Cardiac fibroblast (primary cell): ENCODE results near the gene AMFR.

Experiments
- DNase-seq, 2 donors: peaks; one replicate each; pipeline versions ENCODE4 v3.0.0 to v3.0.0-alpha.2; 2010; ENCODE audit warnings: low read depth in 2 of 2
- H3K4me3 ChIP-seq, 2 donors: replicated peaks in 1 of 2; 1 replicate in 1 of 2; 2 replicates in 1 of 2; pipeline ENCODE4 v1.5.1; 2011; ENCODE audit warnings: low read depth in 2 of 2, low read length in 2 of 2, mild to moderate bottlenecking in 2 of 2, moderate library complexity in 1 of 2
- TF ChIP-seq, protein P1 (sequence below): IDR thresholded peaks from one replicate; pipeline ENCODE4 v1.5.1; 2011; ENCODE audit warnings: low read depth, mild to moderate bottlenecking, low read length, inconsistent platforms

The AMFR gene

DNA sequence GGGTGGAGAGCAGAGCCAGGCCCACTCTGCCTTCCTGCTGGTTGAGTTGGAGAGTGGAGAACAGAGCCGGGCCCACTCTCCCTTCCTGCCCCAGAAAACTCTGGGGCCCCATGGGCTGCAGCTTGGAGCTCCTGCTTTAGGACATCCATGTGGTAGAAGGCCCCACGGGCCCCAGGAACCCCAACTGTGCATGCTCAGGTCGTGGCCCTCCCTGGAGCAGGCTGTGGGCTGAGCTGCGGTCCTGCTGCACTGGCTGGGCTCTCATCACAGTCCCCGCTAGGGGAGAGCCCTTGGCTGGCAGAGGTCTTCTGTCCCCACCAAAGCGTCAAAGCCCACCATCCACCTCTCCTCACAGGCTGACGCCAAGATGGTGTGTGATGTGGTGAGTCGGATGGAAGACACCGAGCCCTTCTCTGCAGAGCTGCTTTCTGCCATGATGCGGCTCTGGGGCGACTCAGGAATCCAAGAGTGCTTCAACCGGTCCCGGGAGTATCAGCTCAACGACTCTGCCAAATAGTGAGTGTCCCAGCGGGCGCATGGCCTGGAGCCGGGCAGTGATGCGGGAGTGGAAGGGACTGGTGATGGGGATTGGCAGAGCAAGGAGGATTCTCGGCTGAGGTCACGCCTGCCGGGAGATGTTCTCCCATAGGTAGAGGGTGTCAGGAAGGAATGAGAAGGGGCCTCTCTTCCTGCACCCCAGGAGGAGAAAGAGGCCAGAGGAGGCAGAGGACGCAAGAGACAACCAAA is 96.9 kb downstream of the AMFR start:
- H3K4me3 ChIP-seq, result no peak overlapping the region
- TF ChIP-seq, protein P1, sequence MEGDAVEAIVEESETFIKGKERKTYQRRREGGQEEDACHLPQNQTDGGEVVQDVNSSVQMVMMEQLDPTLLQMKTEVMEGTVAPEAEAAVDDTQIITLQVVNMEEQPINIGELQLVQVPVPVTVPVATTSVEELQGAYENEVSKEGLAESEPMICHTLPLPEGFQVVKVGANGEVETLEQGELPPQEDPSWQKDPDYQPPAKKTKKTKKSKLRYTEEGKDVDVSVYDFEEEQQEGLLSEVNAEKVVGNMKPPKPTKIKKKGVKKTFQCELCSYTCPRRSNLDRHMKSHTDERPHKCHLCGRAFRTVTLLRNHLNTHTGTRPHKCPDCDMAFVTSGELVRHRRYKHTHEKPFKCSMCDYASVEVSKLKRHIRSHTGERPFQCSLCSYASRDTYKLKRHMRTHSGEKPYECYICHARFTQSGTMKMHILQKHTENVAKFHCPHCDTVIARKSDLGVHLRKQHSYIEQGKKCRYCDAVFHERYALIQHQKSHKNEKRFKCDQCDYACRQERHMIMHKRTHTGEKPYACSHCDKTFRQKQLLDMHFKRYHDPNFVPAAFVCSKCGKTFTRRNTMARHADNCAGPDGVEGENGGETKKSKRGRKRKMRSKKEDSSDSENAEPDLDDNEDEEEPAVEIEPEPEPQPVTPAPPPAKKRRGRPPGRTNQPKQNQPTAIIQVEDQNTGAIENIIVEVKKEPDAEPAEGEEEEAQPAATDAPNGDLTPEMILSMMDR, result no peak
- DNase-seq, result no peak

DNA sequence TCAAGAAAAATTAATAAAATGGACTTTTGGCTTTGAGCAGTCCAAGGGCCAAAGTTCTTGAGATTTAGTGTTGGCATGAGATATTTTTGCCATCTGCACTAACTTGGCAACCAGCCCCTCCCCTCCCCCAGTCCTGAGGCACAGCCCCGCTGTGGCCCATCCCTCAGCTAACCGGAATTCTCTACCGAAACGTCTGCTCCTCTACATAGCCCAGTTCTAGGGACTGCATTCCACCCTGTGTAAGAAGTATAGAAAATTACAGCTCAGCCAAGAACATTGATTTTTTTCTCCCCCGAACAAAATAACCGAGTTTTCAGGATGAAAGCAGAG is 97.5 kb downstream of the AMFR start:
- no peak for DNase-seq
- no peak overlapping the region for H3K4me3 ChIP-seq
- TF ChIP-seq, protein P1, result no peak

DNA sequence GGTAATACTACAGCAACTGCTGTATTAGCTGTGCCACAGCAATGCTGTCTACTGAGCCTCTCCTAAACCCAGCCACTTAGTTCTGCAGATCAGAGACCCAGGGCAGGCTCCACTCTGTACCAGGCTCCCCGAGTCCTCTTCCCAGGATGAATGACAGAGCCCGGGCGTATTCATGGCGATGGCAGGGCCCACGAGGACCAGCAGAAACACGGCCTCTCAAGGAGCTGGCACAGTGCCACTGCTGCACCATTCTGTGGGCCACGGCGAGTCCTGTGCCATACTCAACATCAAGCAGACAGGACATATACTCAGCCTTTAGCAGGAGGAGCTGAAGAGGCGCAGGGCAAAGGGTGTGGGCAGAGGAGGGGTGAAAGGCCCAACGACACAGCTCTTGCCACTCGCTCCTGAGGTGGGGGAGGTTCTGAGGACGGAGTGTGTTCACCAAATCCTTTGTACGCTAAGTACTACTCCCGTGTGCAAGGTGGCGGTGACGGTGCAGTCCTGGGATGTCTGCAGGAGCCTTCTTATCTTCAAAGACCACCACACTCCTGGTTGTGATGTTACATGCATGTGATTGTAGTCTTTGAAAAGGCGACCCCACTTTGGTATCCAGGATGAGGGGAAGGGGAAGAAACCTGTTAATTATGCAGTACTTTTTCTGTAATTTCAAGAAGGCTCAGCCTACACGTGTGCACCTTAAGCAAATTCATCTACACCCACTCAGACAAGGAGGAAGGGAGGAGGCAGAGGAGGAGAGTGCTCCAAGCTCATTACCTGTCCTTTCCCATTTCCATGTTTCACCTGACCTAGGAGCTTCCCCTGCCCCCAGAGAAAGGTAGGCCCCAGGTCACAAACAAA is 98.0 kb downstream of the AMFR start:
- no peak for DNase-seq
- TF ChIP-seq, protein P1, result no peak
- no peak overlapping the region for H3K4me3 ChIP-seq

DNA sequence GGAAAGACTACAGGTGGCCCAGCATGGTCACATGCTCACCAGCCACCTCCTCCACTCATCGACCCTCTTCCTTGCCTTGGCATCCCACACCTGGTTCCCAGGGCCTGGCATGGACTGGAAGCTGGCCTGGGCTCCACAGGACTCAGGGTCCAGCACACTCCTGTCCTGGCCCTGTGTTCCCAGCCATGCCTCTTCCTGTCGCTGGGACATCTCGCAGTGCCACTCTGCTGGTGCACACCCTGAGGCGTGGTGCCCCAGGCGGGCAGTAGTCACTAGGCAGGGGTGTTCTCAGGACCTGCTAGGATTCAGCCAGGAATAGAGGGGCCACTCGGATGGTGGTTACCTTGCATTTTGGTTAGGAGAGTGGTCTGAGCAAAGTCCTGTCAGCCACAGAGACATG is 99.4 kb downstream of the AMFR start:
- DNase-seq, result no peak
- TF ChIP-seq, protein P1, result no peak
- no peak overlapping the region for H3K4me3 ChIP-seq

DNA sequence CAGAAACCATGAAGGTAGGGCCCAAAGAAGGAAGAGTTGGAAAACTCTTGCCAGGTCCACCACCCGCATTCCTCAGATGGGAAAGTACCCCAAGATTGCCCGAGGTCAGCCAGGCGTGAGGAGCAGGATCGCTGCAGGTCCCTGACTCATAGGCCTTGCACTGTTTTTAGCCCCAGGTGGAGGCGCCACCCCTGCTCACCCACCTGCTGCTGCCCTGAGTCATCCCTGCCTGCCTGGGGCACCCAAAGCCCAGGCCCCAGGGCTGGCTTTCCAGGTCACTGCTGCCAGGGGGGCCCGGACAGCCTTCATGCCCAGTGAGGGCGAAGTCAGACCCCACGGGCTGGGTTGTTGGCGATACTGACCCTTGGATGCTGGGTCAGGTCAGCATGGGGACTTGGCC is 100.9 kb downstream of the AMFR start:
- no peak overlapping the region for H3K4me3 ChIP-seq
- TF ChIP-seq, protein P1, result no peak
- no peak for DNase-seq

DNA sequence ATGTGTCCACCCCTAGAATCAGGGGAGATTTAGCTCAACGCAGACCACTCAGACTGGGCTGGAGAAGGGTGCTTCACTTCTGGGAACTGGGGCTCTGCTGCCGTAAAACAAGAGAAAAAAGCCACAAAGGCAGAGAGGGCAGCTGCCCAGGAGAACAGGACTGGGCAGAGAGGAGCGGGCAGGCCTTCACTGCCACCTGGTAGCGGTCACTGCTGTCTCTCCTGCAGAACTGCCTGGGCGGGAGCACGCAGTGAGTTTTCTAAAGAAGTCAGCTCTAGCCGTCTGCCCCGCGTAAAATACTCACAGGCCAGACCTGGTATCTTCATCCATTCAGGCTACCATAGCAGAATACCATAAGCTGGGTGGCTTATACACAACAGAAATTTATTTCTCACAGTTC is 103.8 kb downstream of the AMFR start:
- DNase-seq, result no peak
- no peak overlapping the region for H3K4me3 ChIP-seq
- TF ChIP-seq, protein P1, result no peak
